ENCODE data around the gene DCAF7. TPM values are rescaled to one million over a fixed set of nuclear protein-coding genes. Genes with fewer than 3 reads are reported as not detected.

DCAF7 gene
- total RNA-seq, 2 experiments from 2014 or later = 11.3 to 11.9 TPM

GRCh38 chr17:63611354-63611753 lies 61.1 kb downstream of the DCAF7 start:
- Mint-ChIP-seq H3K27ac (peak overlapping the region; percentile 88), H3K9me3 (no peaks in the 10 kb centered on the region), H3K4me3 (peak overlapping the region; percentile 42), H3K27me3 (no peaks in the 10 kb centered on the region), H3K36me3 (ENCODE audit: low read depth) (peaks cover 34% of the 10 kb centered on the region), H3K4me1 (ENCODE audit: low read depth) (peaks cover 31% of the 10 kb centered on the region)
- H3K36me3 ChIP-seq (ENCODE audit: insufficient read depth, low read length) = peaks cover 22% of the 10 kb centered on the region
- TF ChIP-seq CTCF (IDR thresholded peaks at IDR 0.05) = no peak
- no peaks in the 10 kb centered on the region for H3K27me3 ChIP-seq (ENCODE audit: control insufficient read depth in 1 of 2, insufficient read depth in 2 of 2, low read length in 2 of 2)
- ATAC-seq (ENCODE audit: poor library complexity) (peak; percentile 27), DNase-seq (peak in 5 of 14 experiments; percentile 5 to 62 (median 29))
- ChIA-PET POLR2A (interaction anchor here (0.8 to 3.9 kb wide), 14 partner anchors 10 to 186 kb away, joined by 3 to 40 read pairs (median 6); partner anchors contain the start of genes ACE, CCDC47, CYB561 and DDX42), CTCF (interaction anchor here (0.6 to 5.4 kb wide), 16 partner anchors 9 to 237 kb away, joined by 3 to 46 read pairs (median 4); partner anchors contain the start of genes CYB561, MAP3K3 and TACO1)
- no peak overlapping the region for H3K4me3 ChIP-seq (ENCODE audit: low read length)
- H3K27ac ChIP-seq (ENCODE audit: low read depth in 1 of 2, low read length in 2 of 2) = peak overlapping the region in 1 of 2 donors; percentile 70
- H3K9me3 ChIP-seq (ENCODE audit: control insufficient read depth in 1 of 2, insufficient read depth in 1 of 2, low read length in 2 of 2) = no peaks in the 10 kb centered on the region
- intact Hi-C loops (cut with DNase I, micrococcal nuclease) = loop anchor here in 1 of 2 experiments (2.0 to 5.0 kb wide), 2 partner anchors 61 to 134 kb away; partner anchors contain the start of genes ACE and DCAF7
- H3K4me1 ChIP-seq (ENCODE audit: insufficient read depth, low read length) = peaks cover 30% of the 10 kb centered on the region

- ATAC-seq (ENCODE audit: poor library complexity) (no peak), DNase-seq (no peak)
- no peaks in the 10 kb centered on the region for H3K27me3 Mint-ChIP-seq
- Histone ChIP-seq H3K4me1 (ENCODE audit: insufficient read depth, low read length) (peaks cover 30% of the 10 kb centered on the region), H3K27me3 (ENCODE audit: control insufficient read depth in 1 of 2, insufficient read depth in 2 of 2, low read length in 2 of 2) (no peaks in the 10 kb centered on the region), H3K36me3 (ENCODE audit: insufficient read depth, low read length) (peaks cover under 1% of the 10 kb centered on the region), H3K9me3 (ENCODE audit: control insufficient read depth in 1 of 2, insufficient read depth in 1 of 2, low read length in 2 of 2) (no peaks in the 10 kb centered on the region), H3K27ac (ENCODE audit: low read depth in 1 of 2, low read length in 2 of 2) (no peak overlapping the region), H3K4me3 (ENCODE audit: low read length) (no peak overlapping the region)
- H3K4me3 Mint-ChIP-seq = no peak overlapping the region
- no peaks in the 10 kb centered on the region for H3K9me3 Mint-ChIP-seq
- intact Hi-C loops (cut with DNase I, micrococcal nuclease) = loop anchor here (2.0 to 5.0 kb wide), 2 partner anchors 135 to 136 kb away; partner anchors contain the start of gene ACE (in 1 of the 2)
- H3K4me1 Mint-ChIP-seq (ENCODE audit: low read depth) = peaks cover 31% of the 10 kb centered on the region
- TF ChIP-seq CTCF (IDR thresholded peaks at IDR 0.05) = no peak
- no peak overlapping the region for H3K27ac Mint-ChIP-seq
- ChIA-PET POLR2A (interaction anchor here (1.1 to 3.9 kb wide), 2 partner anchors 8 to 81 kb away, joined by 3 to 40 read pairs; partner anchors contain the start of gene MAP3K3), CTCF (interaction anchor here (2.2 to 5.4 kb wide), 2 partner anchors 12 to 188 kb away, joined by 16 to 46 read pairs; partner anchors contain the start of gene TACO1)
- H3K36me3 Mint-ChIP-seq (ENCODE audit: low read depth) = peaks cover 11% of the 10 kb centered on the region
Observed at GRCh38 chr17:63613663-63614062, 63.4 kb downstream of the DCAF7 start.

GRCh38 chr17:63621229-63621683 lies 71.0 kb downstream of the DCAF7 start:
- intact Hi-C loops (cut with DNase I, micrococcal nuclease) = loop anchor here (5.0 to 10.0 kb wide), 7 partner anchors 91 to 886 kb away; partner anchors contain the start of genes SMARCD2 (in 2 of the 2), CCDC47 (in 1 of the 2), CEP95 (in 1 of the 2) and DDX42 (in 1 of the 2)
- Mint-ChIP-seq H3K4me3 (peak overlapping the region; percentile 92), H3K4me1 (ENCODE audit: low read depth) (peaks cover 37% of the 10 kb centered on the region), H3K9me3 (no peaks in the 10 kb centered on the region), H3K27ac (peak overlapping the region; percentile 25), H3K27me3 (no peaks in the 10 kb centered on the region), H3K36me3 (ENCODE audit: low read depth) (peaks cover 12% of the 10 kb centered on the region)
- Histone ChIP-seq H3K4me3 (ENCODE audit: low read length) (peak overlapping the region; percentile 72), H3K36me3 (ENCODE audit: insufficient read depth, low read length) (no peaks in the 10 kb centered on the region), H3K27ac (ENCODE audit: low read depth in 1 of 2, low read length in 2 of 2) (peak overlapping the region; percentile 51 to 69), H3K9me3 (ENCODE audit: control insufficient read depth in 1 of 2, insufficient read depth in 1 of 2, low read length in 2 of 2) (no peaks in the 10 kb centered on the region), H3K4me1 (ENCODE audit: insufficient read depth, low read length) (peaks cover 25% of the 10 kb centered on the region), H3K27me3 (ENCODE audit: control insufficient read depth in 1 of 2, insufficient read depth in 2 of 2, low read length in 2 of 2) (no peaks in the 10 kb centered on the region)
- DNase-seq = no peak
- ATAC-seq (ENCODE audit: poor library complexity) = no peak
- ChIA-PET CTCF (interaction anchor here (0.7 to 2.9 kb wide), 9 partner anchors 9 to 227 kb away, joined by 3 to 13 read pairs (median 3); partner anchors contain the start of gene CYB561), POLR2A (interaction anchor here (0.8 to 3.1 kb wide), 26 partner anchors 10 to 884 kb away, joined by 3 to 69 read pairs (median 10); partner anchors contain the start of genes ACE, CCDC47, CYB561 and DCAF7)
- no peak for TF ChIP-seq CTCF (IDR thresholded peaks at IDR 0.05)
